ENCODE data around the gene GP2. TPM values are rescaled to one million over a fixed set of nuclear protein-coding genes. Genes with fewer than 3 reads are reported as not detected.

GP2 gene
- total RNA-seq, 4 donors from 2014 or later = 0.98 to 7.8 (median 2.7) TPM

DNA sequence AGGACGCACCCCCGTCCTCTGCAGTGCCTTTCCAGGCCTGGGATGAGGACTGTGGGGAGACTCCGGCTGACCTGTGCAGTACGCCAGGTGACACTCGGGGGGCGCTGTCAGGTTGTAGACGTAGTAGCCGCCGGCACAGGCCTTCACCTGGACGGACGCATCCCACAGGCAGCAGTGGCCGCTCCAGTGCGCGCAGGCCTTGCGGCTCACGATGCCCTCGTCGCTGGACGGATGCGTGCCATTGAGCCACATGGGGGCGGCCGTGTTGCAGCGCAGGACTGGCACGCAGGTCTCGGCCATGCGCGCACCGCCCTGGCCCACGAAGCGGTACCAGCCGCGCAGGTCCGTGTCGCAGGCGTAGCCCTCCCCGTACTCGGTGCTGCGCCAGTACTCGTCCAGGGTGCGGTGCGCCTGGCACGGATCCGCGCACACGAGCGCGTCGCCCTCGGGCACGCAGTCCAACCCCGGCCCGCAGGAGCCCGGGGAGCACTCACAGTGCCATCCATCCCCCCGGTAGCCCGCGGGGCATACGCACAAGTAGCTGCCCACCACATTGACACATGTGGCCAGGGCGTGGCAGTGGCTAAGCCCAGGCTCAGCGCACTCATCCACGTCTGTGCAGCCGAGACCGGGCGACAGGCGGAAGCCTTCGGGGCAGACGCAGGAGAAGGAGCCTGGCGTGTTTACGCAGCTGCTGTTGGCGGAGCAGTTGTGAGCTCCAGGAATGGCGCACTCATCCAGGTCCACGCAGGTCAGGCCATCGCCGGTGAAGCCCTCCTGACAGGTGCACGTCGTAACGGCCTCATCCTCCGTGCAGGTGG lies 21.3 kb upstream of the GP2 start:
- no peaks in the 10 kb centered on the region for H3K9me3 ChIP-seq
- no peak overlapping the region for H3K27ac ChIP-seq
- H3K4me1 ChIP-seq = no peaks in the 10 kb centered on the region
- no peak for DNase-seq (ENCODE audit: low spot score in 2 of 2)
- TF ChIP-seq CTCF (IDR thresholded peaks at IDR 0.05) (no peak), POLR2A (IDR thresholded peaks at IDR 0.05) (no peak), EP300 (IDR thresholded peaks at IDR 0.05) (no peak)
- no peaks in the 10 kb centered on the region for H3K27me3 ChIP-seq
- H3K36me3 ChIP-seq = no peaks in the 10 kb centered on the region
- H3K4me3 ChIP-seq = no peak overlapping the region
- WGBS, 2 donors = 30 to 54% methylated on average over 37 to 64 of the region's 77 CpGs

DNA sequence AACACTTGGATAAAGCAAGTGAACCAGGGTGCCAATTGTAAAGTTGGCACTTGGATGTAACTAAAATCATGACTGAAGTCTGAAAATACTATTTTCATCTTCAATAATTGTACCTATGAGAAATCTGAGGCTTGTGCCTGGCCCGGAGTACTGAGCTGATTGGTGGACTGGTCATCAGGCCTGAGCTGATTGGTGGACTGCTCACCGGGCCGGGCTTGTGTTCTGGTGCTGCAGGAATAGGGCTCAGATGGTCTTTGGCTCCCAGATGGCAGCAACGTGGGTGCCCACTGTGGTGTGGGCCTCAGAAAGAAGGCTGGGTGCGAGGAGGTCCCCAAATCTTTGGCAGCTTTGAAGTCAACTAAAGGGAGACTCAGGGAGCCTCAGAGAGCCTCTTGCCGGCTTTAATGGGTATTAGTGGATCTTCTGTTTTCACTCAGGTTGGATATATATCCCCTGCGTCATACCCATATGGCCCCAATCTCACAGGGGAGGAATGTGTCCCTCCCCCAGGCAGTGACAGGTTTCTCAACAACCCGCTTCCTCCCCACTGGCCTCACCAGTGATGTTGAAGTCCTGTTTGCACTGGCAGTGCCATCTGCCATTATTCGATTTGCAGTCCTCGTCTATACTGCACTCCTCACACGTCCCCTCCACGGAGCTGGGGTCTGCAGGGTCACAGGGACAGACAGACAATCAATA lies 20.5 kb upstream of the GP2 start:
- 60% methylated on average over 12 of the region's 12 CpGs for WGBS, 2 donors
- H3K27ac ChIP-seq = no peak overlapping the region
- DNase-seq (ENCODE audit: low spot score in 2 of 2) = no peak
- H3K27me3 ChIP-seq = no peaks in the 10 kb centered on the region
- H3K4me3 ChIP-seq = no peak overlapping the region
- no peaks in the 10 kb centered on the region for H3K36me3 ChIP-seq
- no peaks in the 10 kb centered on the region for H3K9me3 ChIP-seq
- TF ChIP-seq CTCF (IDR thresholded peaks at IDR 0.05) = no peak
- TF ChIP-seq POLR2A (IDR thresholded peaks at IDR 0.05) = no peak
- TF ChIP-seq EP300 (IDR thresholded peaks at IDR 0.05) = no peak
- H3K4me1 ChIP-seq = no peaks in the 10 kb centered on the region

- Histone ChIP-seq H3K27ac (no peak overlapping the region), H3K9me3 (no peaks in the 10 kb centered on the region), H3K4me1 (no peaks in the 10 kb centered on the region), H3K4me3 (no peak overlapping the region), H3K36me3 (no peaks in the 10 kb centered on the region), H3K27me3 (no peaks in the 10 kb centered on the region)
- 52 to 62% methylated on average over 5 of the region's 5 CpGs for WGBS, 2 donors
- no peak for DNase-seq (ENCODE audit: low spot score in 2 of 2)
- TF ChIP-seq EP300 (IDR thresholded peaks at IDR 0.05) (no peak), POLR2A (IDR thresholded peaks at IDR 0.05) (no peak), CTCF (IDR thresholded peaks at IDR 0.05) (no peak)
Observed at GRCh38 chr16:20344611-20345010, 17.3 kb upstream of the GP2 start.

GRCh38 chr16:20339744-20340143 lies 12.4 kb upstream of the GP2 start:
- Histone ChIP-seq H3K9me3 (no peaks in the 10 kb centered on the region), H3K27ac (no peak overlapping the region), H3K27me3 (no peaks in the 10 kb centered on the region), H3K4me3 (no peak overlapping the region), H3K36me3 (no peaks in the 10 kb centered on the region), H3K4me1 (no peaks in the 10 kb centered on the region)
- WGBS, 2 donors = 88 to 91% methylated on average over 3 of the region's 3 CpGs
- TF ChIP-seq CTCF (IDR thresholded peaks at IDR 0.05) = no peak
- DNase-seq (ENCODE audit: low spot score in 2 of 2) = no peak

- TF ChIP-seq EP300 (IDR thresholded peaks at IDR 0.05) = no peak
- no peak for TF ChIP-seq CTCF (IDR thresholded peaks at IDR 0.05)
- no peak for TF ChIP-seq POLR2A (IDR thresholded peaks at IDR 0.05)
Observed at GRCh38 chr16:20336955-20337354, 9.6 kb upstream of the GP2 start.

More at GRCh38 chr16:20336955-20337354, 9.6 kb upstream of the GP2 start:
- DNase-seq (ENCODE audit: low spot score in 2 of 2) = no peak
- H3K4me1 ChIP-seq = no peaks in the 10 kb centered on the region
- H3K9me3 ChIP-seq = no peaks in the 10 kb centered on the region
- H3K27ac ChIP-seq = no peak overlapping the region
- no peaks in the 10 kb centered on the region for H3K27me3 ChIP-seq
- 49 to 68% methylated on average over 2 of the region's 2 CpGs for WGBS, 2 donors
- H3K36me3 ChIP-seq = no peaks in the 10 kb centered on the region
- no peak overlapping the region for H3K4me3 ChIP-seq

Data from tibial nerve (tissue), 4 donors.